H1 (cell line): ENCODE measurements around the gene CREG2.

Experiments used
- CEBPB ChIP-seq: IDR thresholded peaks from 2 replicates; pipeline ENCODE4 v1.6.1; 2012; ENCODE audit warnings: low read depth, low read length
- EP300 ChIP-seq, 2 experiments: IDR thresholded peaks; 1 replicate in 1 of 2; 2 replicates in 1 of 2; pipeline ENCODE4 v1.6.1; 2011 to 2012; ENCODE audit warnings: low read depth in 2 of 2, low read length in 2 of 2, mild to moderate bottlenecking in 2 of 2, borderline replicate concordance in 1 of 2, inconsistent platforms in 1 of 2, moderate library complexity in 1 of 2
- EZH2 ChIP-seq: fragments of 200-600 bp; sonication (generic); IDR thresholded peaks from 2 replicates; pipeline ENCODE4 v1.7.1; 2012; ENCODE audit warnings: low read depth, mild to moderate bottlenecking, moderate library complexity, low read length, inconsistent platforms; ENCODE audit not compliant: severe bottlenecking
- FOSL1 ChIP-seq: IDR thresholded peaks from 2 replicates; pipeline ENCODE4 v1.6.1; 2011; ENCODE audit warnings: mild to moderate bottlenecking, low read depth, low read length, moderate library complexity; ENCODE audit not compliant: insufficient read depth
- MAFK ChIP-seq: IDR thresholded peaks from 2 replicates; pipeline ENCODE4 v1.6.1; 2012; ENCODE audit warnings: low read depth, mild to moderate bottlenecking, improper control_type of control experiment, low read length
- POLR2A ChIP-seq, 2 experiments: IDR thresholded peaks; 1 replicate in 1 of 2; 2 replicates in 1 of 2; pipeline ENCODE4 v1.6.1; 2011; ENCODE audit warnings: low read depth in 2 of 2, low read length in 2 of 2, mild to moderate bottlenecking in 2 of 2; ENCODE audit errors: control extremely low read depth in 1 of 2
- POLR2AphosphoS5 ChIP-seq: IDR thresholded peaks from 2 replicates; pipeline ENCODE4 v1.6.1; 2011; ENCODE audit warnings: low read depth, low read length
- RBBP5 ChIP-seq: IDR thresholded peaks from 2 replicates; pipeline ENCODE4 v1.7.1; 2012; ENCODE audit warnings: low read depth, mild to moderate bottlenecking, inconsistent platforms, low read length, moderate library complexity, borderline replicate concordance
- RFX5 ChIP-seq: IDR thresholded peaks from 2 replicates; pipeline ENCODE4 v1.6.1; 2011; ENCODE audit warnings: low read depth, low read length, improper control_type of control experiment, borderline replicate concordance
- RXRA ChIP-seq: IDR thresholded peaks from 2 replicates; pipeline ENCODE4 v1.6.1; 2011; ENCODE audit warnings: low read depth, mild to moderate bottlenecking, low read length, moderate library complexity; ENCODE audit not compliant: insufficient read depth
- SP1 ChIP-seq: IDR thresholded peaks from 2 replicates; pipeline ENCODE4 v1.6.1; 2011; ENCODE audit warnings: low read depth, low read length
- TCF12 ChIP-seq: IDR thresholded peaks from 2 replicates; pipeline ENCODE4 v1.6.1; 2011; ENCODE audit warnings: low read depth, mild to moderate bottlenecking, low read length
- TF ChIP-seq, protein P1 (sequence below): IDR thresholded peaks from 2 replicates; pipeline ENCODE4 v1.6.1; 2012; ENCODE audit warnings: inconsistent platforms
- TF ChIP-seq, protein P2 (sequence below), 3 experiments: IDR thresholded peaks; 1 replicate in 2 of 3; 2 replicates in 1 of 3; pipeline versions ENCODE4 v1.5.1 to v1.6.1; 2011; ENCODE audit warnings: low read length in 3 of 3, mild to moderate bottlenecking in 3 of 3, inconsistent platforms in 2 of 3, low read depth in 1 of 3, moderate library complexity in 1 of 3; ENCODE audit not compliant: insufficient read depth in 1 of 3; ENCODE audit errors: control extremely low read depth in 1 of 3

DNA sequence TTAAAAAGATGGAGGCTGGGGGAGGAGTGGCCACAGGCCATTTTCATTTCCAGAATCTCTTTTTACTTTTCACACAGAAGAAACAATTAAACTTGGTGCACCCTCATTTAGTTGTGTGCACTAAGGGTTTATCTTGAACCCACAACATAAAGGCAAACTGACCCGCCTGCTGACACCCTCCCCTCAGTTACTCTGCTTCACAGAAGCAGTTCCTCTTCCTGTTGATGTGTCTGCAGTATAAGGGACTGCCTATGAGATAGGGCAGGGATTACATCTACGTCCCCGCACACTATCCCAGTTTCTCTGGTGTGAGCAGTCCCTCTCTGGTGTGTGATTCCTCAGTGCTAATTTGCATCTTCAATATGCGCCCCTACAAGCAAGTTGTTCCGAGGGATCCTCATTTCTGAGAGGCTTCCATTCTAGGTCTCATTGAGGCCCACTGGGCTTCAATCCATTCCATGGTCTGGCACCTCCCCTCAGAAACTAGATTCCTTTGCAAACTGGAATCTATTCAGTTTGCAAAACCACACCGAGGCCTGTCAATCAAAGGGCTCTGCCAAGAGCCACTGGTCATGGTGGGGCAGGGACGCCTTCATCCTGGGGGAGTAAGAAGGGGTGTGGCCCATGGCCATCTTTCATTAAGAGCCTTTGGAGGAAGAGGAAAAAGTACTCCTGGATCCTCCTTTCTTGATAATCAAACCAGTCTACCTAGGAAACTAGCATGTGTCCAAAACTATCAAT lies 12.3 kb downstream of the CREG2 start:
- no peak for TF ChIP-seq RXRA
- TF ChIP-seq POLR2A (IDR thresholded peaks at IDR 0.05; ENCODE audit: control extremely low read depth in 1 of 2, low read depth in 2 of 2, low read length in 2 of 2): no peak
- TF ChIP-seq, protein P1, sequence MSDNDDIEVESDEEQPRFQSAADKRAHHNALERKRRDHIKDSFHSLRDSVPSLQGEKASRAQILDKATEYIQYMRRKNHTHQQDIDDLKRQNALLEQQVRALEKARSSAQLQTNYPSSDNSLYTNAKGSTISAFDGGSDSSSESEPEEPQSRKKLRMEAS: no peak
- no peak for TF ChIP-seq MAFK
- TF ChIP-seq, protein P2, sequence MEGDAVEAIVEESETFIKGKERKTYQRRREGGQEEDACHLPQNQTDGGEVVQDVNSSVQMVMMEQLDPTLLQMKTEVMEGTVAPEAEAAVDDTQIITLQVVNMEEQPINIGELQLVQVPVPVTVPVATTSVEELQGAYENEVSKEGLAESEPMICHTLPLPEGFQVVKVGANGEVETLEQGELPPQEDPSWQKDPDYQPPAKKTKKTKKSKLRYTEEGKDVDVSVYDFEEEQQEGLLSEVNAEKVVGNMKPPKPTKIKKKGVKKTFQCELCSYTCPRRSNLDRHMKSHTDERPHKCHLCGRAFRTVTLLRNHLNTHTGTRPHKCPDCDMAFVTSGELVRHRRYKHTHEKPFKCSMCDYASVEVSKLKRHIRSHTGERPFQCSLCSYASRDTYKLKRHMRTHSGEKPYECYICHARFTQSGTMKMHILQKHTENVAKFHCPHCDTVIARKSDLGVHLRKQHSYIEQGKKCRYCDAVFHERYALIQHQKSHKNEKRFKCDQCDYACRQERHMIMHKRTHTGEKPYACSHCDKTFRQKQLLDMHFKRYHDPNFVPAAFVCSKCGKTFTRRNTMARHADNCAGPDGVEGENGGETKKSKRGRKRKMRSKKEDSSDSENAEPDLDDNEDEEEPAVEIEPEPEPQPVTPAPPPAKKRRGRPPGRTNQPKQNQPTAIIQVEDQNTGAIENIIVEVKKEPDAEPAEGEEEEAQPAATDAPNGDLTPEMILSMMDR (IDR thresholded peaks at IDR 0.05; ENCODE audit: control extremely low read depth in 1 of 3, insufficient read depth in 1 of 3, low read depth in 1 of 3, low read length in 3 of 3): no peak
- TF ChIP-seq POLR2AphosphoS5: no peak
- TF ChIP-seq FOSL1: no peak
- no peak for TF ChIP-seq RFX5
- TF ChIP-seq SP1: no peak
- no peak for TF ChIP-seq EZH2
- TF ChIP-seq TCF12: no peak
- no peak for TF ChIP-seq CEBPB
- no peak for TF ChIP-seq RBBP5
- TF ChIP-seq EP300 (IDR thresholded peaks at IDR 0.05; ENCODE audit: borderline replicate concordance in 1 of 2, low read depth in 2 of 2, low read length in 2 of 2): no peak
